HG03442 (cell line): Measurements from ENCODE around the gene AJM1.
"Not testable (repeated sequence)": the region's sequence is repeated elsewhere in the genome, so short reads cannot be mapped to it uniquely, and the experiment has no call there.

Experiments
- ATAC-seq: cut with Tn5 transposase; IDR thresholded peaks from one replicate; pipeline ENCODE4 v1.9.1; 2021; ENCODE audit warnings: mild to moderate bottlenecking, moderate library complexity; ENCODE audit not compliant: unreplicated experiment

The AJM1 gene

DNA sequence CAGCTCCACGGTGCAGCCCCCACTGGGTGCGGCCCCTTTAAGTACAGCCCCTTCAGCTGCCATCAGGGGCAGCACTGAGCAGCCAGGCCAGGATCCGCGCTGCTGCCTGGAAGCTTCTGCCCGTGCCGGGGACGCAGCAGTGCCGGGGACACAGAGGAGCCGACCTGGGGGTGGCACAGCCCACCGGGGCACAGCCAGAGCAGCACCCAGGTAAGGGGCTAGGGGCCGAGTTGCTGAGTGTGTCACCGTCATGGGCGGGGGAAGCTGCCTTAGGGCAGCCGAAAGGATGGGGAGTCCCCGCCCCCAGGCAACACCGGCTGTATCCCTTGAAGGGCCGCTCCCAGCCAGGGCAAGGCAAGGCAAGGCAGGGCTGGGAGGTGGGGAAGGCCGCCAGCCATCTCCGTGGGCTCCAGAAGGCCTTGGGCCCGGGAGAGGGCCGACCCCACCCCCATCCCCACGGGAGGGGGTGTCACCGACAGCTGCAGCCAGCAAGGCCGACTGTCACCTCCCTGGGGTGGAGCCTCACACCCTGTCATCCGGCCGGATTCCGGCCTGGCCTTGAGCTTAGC is at the start of gene AJM1:
Gene AJM1, plus strand, starts transcription at position 99 of the 569 bp plus-strand sequence. CDS start 1,937 bp downstream, outside the sequence.
- ATAC-seq = peak; percentile 52

GRCh38 chr9:136793086-136793946 is 49.0 kb upstream of the AJM1 start:
- no peak for ATAC-seq

DNA sequence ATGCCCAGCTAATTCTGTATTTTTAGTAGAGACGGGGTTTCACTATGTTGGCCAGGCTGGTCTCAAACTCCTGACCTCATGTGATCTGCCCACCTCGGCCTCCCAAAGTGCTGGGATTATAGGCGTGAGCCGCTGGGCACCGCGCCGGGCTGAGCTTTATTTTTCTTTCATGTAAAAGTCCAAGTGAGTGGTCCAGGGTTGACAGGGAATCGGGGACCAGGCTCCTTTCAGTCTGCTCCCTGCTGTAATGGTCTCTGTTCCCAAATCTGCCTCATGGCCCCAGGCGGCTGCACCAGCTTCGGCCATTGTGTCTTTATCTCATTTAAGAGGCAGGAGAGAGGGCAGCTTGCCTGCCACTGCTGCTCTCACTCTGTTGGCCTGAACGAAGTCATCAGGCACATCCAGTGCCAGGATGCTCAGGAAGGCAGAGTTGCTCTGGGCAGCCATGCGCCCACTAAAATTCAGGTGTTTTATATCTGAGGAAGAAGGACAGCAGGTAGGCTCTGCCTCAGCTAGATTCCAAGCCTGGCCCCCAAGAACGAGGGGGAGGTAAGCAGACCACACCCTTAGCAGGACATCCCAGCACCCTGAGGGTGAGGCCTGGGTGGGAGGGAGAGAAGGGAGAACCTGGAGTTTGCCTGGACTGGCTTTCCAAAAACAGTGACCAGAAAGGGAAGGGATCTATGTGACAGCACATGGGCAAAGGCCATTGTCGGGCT is 47.8 kb upstream of the AJM1 start:
- ATAC-seq = no peak

DNA sequence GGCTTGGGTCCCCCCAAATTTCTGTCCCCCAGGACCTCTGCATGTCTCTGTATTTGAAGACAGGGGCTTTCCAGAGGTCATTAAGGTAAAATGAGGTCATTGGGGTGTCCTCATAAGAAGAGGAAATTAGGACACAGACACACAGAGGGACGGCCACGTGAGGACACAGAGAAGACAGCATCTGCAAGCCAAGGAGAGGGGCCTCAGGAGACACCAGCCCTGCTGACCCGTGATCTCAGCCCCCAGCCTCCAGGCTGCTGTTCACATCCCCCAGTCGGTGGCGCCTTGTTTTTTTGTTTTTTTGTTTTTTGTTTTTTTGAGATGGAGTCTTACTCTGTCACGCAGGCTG is 47.3 kb upstream of the AJM1 start:
- no peak for ATAC-seq

DNA sequence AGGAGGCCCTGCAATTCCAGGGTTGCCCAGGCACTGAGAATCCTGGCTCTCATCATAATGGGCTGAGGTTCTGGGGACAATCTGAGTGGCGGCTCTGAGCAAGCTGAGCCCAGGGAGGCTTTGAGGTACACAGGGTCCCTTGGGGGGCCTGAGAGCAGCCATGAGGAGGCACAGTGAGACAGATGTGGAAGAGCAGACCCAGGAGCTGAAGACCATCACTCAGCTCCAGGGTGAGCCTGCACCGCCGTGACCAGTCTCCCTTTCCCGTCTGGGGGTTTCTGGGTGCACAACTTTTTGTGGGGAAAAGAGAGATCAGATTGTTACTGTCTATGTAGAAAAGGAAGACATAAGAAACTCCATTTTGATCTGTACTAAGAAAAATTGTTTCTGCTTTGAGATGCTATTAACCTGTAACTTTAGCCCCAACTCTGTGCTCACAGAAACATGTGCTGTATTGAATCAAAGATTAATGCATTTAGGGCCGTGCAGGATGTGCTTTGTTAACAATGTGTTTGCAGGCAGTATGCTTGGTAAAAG is 46.0 kb upstream of the AJM1 start, which contains the start of gene CCDC183:
Gene CCDC183, plus strand, starts transcription at position 101 of the 537 bp plus-strand sequence. Its CDS starts 60 bp downstream, at position 161.
- ATAC-seq = no peak

DNA sequence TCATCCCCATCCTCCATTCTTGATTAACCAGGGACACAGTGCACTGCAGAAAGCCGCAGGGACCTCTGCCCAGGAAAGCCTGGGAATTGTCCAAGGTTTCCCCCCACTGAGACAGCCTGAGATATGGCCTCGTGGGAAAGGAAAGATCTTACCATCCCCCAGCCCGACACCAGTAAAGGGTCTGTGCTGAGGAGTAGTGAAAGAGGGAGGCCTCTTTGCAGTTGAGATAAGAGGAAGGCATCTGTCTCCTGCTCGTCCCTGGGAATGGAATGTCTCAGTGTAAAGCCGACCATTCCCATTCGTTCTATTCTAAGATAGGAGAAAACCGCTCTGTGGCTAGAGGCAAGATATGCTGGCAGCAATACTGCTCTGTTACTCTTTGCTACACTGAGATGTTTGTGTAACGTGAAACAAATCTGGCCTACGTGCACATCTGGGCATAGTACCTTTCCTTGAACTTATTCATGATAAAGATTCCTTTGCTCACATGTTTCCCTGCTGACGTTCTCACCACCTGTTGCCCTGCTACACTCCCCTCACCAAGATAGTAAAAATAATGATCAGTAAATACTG is 45.4 kb upstream of the AJM1 start:
- ATAC-seq = not testable (repeated sequence)

- no peak for ATAC-seq
Measured at GRCh38 chr9:136798708-136799078, 43.6 kb upstream of the AJM1 start.

GRCh38 chr9:136799079-136799853 is 43.0 kb upstream of the AJM1 start:
- no peak for ATAC-seq

DNA sequence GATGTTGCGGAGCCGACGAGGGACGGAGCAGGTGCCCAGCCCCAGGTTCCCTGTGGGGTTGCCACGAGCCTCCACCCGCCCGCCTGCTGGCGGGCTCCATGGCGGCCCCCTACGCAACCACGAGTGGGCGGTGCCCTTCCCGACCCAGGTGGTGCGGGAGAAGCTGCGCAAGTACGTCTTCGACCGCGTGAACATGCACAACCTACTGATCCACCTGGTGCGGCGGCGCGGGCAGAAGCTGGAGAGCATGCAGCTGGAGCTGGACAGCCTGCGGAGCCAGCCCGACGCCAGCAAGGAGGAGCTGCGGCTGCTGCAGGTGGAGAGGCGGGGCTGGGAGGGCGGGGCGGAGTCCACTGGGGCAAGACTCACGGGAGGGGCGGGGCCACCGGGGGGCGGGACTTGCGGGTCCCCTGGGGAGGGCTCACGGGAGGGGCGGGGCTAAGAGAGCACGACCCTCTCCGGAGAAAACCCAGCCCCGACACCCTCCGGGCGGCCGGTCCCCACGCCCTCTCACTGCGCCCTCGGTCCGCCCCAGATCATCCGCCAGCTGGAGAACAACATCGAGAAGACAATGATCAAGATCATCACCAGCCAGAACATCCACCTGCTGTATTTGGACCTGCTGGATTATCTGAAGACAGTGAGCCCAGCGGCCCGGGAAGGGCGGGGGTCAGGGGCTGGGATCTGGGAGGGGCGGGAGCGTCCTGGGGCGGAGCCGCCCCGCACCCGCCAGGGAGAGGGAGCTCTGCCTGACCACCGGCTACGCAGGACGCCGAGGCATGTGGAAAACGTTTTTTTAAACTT is 42.2 kb upstream of the AJM1 start:
- no peak for ATAC-seq

- no peak for ATAC-seq
Measured at GRCh38 chr9:136802321-136802720, 40.0 kb upstream of the AJM1 start.

GRCh38 chr9:136803009-136803550 is 39.2 kb upstream of the AJM1 start:
- ATAC-seq = not testable (repeated sequence)

GRCh38 chr9:136803551-136804508 is 38.4 kb upstream of the AJM1 start:
- ATAC-seq = no peak

- no peak for ATAC-seq
Measured at GRCh38 chr9:136804509-136805206, 37.6 kb upstream of the AJM1 start.

DNA sequence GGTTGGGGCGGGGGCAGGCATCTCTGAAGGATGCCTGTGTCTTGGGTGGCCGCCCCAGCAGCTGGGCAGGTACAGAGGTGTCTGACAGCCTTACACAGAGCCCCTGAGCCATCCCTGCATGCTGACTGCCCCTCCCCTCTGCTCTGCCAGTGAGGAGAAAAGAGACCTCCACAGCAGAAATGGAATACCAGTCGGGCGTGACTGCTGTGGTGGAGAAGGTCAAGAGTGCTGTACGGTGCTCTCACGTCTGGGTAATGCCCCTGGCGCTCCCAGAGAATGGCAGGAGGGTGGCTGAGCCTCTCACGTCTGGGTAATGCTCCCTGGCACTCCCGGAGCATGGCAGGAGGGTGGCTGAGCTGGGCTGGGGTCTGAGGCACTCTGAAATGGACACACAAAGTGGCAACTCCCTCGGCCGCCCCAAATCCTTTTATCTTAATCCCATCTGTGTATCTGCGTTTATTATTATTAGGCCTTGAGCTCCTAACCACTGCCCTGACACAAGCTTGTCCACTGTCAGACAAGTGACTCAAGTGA is 37.0 kb upstream of the AJM1 start:
- no peak for ATAC-seq

GRCh38 chr9:136806067-136806466 is 36.2 kb upstream of the AJM1 start:
- ATAC-seq = no peak

GRCh38 chr9:136806631-136807201 is 35.6 kb upstream of the AJM1 start:
- no peak for ATAC-seq
